CD4-positive, alpha-beta T cell treated with Interleukin-15 for 4 hours (primary cell): ENCODE results near the gene SLC37A1.
"Not testable (repeated sequence)": the region's sequence is repeated elsewhere in the genome, so short reads cannot be mapped to it uniquely, and the experiment has no call there.

ENCODE experiments used
- DNase-seq: peaks from one replicate; pipeline ENCODE4 v3.0.0-alpha.2; 2020; ENCODE audit warnings: low spot score

Gene SLC37A1

DNA sequence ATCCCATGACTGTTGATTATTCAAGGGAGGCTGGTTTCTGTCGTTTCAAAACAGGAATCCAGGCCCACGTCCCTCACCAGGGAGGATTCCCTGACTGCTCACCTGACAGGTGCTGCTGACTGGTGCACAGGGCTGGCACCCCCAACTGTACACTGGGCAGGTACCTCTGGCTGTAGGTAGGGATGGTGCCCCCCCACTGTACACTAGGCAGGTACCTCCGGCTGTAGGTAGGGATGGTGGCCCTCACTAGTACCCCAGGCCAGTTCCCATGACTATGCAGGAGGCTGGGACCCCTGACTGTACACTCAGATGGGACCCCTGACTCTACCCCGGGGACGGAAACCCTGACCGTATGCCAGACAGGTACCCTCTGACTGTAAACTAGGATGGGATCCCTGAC is 106.2 kb downstream of the SLC37A1 start:
- DNase-seq, result no peak

- no peak for DNase-seq
These were observed 107.6 kb downstream of the SLC37A1 start for GRCh38 chr21:42621166-42621818.

- DNase-seq, result no peak
These were observed 108.1 kb downstream of the SLC37A1 start for GRCh38 chr21:42621819-42622177.

- no peak for DNase-seq
These were observed 108.6 kb downstream of the SLC37A1 start for GRCh38 chr21:42622284-42622683.

DNA sequence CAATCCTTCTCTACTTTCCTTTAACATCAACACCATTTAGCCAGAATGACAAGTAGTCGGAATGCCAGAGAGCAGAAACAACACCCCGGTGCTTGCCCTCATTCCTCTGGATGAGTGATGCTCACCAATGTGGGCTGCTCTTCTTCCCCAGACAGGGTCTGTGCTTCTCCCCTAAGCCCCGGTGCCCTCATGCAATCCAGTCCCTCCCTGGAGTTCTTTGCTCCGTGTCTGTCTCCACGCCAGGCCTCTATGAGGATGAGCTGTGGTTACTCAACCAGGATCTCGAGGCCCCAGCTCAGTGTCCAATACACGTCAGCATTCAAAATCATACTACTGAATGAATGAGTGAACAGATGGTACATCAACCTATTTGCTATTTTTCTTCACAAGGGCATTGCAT is 110.0 kb downstream of the SLC37A1 start:
- DNase-seq, result no peak

DNA sequence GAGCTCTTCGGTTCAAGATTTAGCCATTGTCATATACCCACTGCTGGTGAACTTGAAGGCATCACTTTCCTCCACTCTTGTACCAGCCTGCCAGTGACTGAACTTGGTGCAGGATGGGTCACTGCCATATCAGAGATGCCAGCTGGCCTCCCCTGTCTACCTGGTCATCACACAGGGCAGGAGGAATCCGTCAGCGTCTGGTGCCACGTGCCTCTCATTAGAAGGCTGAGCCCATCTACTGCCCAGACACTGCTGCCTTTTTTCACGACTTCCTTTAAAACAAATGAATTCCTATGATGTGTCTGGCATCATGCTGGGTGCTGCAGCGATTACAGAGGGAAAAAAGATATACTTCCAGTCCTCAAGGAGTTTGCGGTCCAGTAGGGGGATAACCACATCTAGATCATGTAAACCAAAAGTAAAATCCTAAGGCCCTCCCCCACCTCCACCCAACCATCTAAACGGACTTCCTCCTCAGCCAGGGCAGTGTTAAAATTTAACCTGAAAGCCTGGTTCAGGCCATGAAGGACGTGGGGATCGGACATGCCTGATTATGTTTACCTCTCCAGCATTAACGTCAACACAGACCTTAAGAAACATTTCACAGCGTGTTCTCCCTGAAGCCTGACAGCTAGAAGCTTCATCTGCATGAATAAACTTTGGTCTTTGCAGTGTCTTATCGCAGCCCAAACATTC is 110.6 kb downstream of the SLC37A1 start:
- DNase-seq, result no peak

GRCh38 chr21:42624936-42625335 is 111.3 kb downstream of the SLC37A1 start:
- DNase-seq, result no peak

DNA sequence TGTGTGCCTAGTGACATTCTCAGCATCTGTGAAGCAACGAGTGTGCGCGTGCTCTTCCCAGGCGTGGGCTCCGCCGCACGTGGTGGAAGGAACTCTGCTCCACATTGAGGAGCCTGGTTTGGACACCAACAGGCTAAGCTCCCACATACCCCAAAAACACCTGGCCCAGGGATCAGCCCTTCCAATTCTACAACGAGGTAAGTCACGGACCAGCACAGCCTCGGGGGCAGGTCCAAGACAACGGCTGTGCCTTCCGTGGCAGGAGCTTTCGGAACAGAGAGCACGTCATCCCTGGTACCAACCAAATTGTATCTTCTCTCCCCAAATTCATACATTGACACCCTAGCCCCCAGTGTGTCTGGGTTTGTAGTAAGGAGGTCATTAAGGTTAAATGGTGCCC is 112.5 kb downstream of the SLC37A1 start:
- no peak for DNase-seq

- no peak for DNase-seq
These were observed 114.1 kb downstream of the SLC37A1 start for GRCh38 chr21:42627527-42628289.

DNA sequence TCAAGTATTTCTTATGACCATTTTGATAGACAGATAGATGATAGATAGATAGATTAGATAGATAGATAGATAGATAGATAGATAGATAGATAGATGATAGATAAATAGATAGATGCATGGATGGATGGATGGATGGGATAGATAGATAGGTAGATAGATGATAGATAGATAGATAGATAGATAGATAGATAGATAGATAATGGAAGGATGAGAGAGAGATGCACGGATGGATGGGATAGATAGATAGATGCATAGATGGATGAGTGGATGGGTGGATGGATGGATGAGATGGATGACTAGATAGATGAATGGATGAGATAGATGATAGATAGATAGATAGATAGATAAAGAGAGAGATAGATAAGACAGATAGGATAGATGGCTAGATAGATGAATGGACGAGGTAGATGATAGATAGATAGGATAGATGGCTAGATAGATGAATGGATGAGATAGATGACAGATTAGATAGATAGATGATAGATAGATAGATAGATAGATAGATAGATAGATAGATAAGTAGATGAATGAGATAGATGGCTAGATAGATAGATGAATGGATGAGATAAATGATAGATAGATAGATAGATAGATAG is 114.9 kb downstream of the SLC37A1 start:
- DNase-seq, result not testable (repeated sequence)

- DNase-seq, result no peak
These were observed 116.4 kb downstream of the SLC37A1 start for GRCh38 chr21:42629933-42630589.

GRCh38 chr21:42630626-42631025 is 117.0 kb downstream of the SLC37A1 start:
- no peak for DNase-seq
